GM23338 (cell line): Measurements from ENCODE around the gene PHC2. TPM values are rescaled to one million over a fixed set of nuclear protein-coding genes. Genes with fewer than 3 reads are reported as not detected.

Experiments
- JUNB ChIP-seq: IDR thresholded peaks from one replicate; pipeline ENCODE4 v1.6.1; 2016; ENCODE audit warnings: antibody characterized with exemption; ENCODE audit not compliant: unreplicated experiment
- STAT1 ChIP-seq: IDR thresholded peaks from one replicate; pipeline ENCODE4 v1.6.1; 2016; ENCODE audit warnings: antibody characterized with exemption; ENCODE audit not compliant: unreplicated experiment
- polyA plus RNA-seq: library from polyadenylated mRNA; unstranded; fragments of >200 nt; fragmentation: Nextera tagmentation; extraction: Ambion mirVana; gene quantifications from 2 replicates; pipeline ENCODE4 v1.2.1, GENCODE V29; 2016
- total RNA-seq: library from RNA; depleted of rRNA; stranded (reverse); fragments of >200 nt; shearing (Covaris generic); gene quantifications from 2 replicates; pipeline ENCODE4 v1.2.3, GENCODE V29; 2014
- TF ChIP-seq, protein P1 (sequence below): fragments of 250-450 bp; sonication (Bioruptor Pico); IDR thresholded peaks from 2 replicates; pipeline ENCODE4 v1.5.0; 2020; ENCODE audit warnings: mild to moderate bottlenecking, moderate library complexity
- TF ChIP-seq, protein P2 (sequence below): IDR thresholded peaks from one replicate; pipeline ENCODE4 v1.6.1; 2018; ENCODE audit warnings: antibody characterized with exemption; ENCODE audit not compliant: unreplicated experiment

PHC2 gene
- total and polyA plus RNA-seq, 2 experiments from 2014 or later, result 1.7 to 7.3 TPM

DNA sequence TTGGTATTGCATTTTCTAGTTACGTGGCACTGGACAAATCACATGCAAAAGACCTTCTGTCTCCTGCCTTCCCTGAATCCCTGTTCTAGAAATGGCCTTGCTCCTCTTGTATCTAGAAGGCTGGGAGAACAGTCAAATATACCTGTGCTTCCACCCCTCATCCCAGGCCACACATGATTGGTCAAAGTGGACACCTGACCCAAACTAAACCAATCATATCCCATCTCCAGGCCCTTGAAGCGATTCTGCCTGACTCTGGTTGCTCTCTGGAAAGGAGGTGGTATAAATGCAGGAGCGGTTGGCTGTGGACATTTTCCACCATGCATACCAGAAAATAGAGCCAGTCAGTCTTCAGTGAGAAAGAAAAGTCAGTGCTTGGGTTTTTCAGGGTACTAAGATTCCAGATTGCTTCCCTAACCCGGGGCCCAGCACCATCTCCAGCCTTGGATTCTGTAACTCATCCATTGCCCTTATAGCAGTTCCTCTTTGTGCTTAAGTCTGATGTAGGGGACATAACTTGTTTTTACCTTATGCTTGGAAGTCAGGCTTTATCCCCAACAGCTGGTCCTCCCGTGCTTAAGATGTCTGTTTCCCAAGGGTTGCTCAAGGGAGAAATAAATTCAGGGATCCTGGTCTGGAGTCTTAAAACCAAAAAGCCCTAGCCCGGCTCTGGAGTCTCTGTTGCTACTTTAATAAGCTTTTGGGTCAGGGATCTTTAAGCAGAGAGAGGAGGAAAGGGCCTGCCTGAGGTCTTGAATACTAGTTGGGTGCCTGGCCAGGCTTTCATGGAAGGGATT lies 7.7 kb upstream of the PHC2 start (continued):
- TF ChIP-seq, protein P1, sequence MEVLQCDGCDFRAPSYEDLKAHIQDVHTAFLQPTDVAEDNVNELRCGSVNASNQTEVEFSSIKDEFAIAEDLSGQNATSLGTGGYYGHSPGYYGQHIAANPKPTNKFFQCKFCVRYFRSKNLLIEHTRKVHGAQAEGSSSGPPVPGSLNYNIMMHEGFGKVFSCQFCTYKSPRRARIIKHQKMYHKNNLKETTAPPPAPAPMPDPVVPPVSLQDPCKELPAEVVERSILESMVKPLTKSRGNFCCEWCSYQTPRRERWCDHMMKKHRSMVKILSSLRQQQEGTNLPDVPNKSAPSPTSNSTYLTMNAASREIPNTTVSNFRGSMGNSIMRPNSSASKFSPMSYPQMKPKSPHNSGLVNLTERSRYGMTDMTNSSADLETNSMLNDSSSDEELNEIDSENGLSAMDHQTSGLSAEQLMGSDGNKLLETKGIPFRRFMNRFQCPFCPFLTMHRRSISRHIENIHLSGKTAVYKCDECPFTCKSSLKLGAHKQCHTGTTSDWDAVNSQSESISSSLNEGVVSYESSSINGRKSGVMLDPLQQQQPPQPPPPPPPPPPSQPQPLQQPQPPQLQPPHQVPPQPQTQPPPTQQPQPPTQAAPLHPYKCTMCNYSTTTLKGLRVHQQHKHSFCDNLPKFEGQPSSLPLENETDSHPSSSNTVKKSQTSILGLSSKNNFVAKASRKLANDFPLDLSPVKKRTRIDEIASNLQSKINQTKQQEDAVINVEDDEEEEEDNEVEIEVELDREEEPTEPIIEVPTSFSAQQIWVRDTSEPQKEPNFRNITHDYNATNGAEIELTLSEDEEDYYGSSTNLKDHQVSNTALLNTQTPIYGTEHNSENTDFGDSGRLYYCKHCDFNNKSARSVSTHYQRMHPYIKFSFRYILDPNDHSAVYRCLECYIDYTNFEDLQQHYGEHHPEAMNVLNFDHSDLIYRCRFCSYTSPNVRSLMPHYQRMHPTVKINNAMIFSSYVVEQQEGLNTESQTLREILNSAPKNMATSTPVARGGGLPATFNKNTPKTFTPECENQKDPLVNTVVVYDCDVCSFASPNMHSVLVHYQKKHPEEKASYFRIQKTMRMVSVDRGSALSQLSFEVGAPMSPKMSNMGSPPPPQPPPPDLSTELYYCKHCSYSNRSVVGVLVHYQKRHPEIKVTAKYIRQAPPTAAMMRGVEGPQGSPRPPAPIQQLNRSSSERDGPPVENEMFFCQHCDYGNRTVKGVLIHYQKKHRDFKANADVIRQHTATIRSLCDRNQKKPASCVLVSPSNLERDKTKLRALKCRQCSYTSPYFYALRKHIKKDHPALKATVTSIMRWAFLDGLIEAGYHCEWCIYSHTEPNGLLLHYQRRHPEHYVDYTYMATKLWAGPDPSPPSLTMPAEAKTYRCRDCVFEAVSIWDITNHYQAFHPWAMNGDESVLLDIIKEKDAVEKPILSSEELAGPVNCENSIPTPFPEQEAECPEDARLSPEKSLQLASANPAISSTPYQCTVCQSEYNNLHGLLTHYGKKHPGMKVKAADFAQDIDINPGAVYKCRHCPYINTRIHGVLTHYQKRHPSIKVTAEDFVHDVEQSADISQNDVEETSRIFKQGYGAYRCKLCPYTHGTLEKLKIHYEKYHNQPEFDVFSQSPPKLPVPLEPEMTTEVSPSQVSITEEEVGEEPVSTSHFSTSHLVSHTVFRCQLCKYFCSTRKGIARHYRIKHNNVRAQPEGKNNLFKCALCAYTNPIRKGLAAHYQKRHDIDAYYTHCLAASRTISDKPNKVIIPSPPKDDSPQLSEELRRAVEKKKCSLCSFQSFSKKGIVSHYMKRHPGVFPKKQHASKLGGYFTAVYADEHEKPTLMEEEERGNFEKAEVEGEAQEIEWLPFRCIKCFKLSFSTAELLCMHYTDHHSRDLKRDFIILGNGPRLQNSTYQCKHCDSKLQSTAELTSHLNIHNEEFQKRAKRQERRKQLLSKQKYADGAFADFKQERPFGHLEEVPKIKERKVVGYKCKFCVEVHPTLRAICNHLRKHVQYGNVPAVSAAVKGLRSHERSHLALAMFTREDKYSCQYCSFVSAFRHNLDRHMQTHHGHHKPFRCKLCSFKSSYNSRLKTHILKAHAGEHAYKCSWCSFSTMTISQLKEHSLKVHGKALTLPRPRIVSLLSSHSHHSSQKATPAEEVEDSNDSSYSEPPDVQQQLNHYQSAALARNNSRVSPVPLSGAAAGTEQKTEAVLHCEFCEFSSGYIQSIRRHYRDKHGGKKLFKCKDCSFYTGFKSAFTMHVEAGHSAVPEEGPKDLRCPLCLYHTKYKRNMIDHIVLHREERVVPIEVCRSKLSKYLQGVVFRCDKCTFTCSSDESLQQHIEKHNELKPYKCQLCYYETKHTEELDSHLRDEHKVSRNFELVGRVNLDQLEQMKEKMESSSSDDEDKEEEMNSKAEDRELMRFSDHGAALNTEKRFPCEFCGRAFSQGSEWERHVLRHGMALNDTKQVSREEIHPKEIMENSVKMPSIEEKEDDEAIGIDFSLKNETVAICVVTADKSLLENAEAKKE (CRISPR knock-in tag), result no peak
- no peak for TF ChIP-seq STAT1
- no peak for TF ChIP-seq JUNB
- TF ChIP-seq, protein P2, sequence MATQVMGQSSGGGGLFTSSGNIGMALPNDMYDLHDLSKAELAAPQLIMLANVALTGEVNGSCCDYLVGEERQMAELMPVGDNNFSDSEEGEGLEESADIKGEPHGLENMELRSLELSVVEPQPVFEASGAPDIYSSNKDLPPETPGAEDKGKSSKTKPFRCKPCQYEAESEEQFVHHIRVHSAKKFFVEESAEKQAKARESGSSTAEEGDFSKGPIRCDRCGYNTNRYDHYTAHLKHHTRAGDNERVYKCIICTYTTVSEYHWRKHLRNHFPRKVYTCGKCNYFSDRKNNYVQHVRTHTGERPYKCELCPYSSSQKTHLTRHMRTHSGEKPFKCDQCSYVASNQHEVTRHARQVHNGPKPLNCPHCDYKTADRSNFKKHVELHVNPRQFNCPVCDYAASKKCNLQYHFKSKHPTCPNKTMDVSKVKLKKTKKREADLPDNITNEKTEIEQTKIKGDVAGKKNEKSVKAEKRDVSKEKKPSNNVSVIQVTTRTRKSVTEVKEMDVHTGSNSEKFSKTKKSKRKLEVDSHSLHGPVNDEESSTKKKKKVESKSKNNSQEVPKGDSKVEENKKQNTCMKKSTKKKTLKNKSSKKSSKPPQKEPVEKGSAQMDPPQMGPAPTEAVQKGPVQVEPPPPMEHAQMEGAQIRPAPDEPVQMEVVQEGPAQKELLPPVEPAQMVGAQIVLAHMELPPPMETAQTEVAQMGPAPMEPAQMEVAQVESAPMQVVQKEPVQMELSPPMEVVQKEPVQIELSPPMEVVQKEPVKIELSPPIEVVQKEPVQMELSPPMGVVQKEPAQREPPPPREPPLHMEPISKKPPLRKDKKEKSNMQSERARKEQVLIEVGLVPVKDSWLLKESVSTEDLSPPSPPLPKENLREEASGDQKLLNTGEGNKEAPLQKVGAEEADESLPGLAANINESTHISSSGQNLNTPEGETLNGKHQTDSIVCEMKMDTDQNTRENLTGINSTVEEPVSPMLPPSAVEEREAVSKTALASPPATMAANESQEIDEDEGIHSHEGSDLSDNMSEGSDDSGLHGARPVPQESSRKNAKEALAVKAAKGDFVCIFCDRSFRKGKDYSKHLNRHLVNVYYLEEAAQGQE, result no peak
